ENCODE results near the gene PPIL6.
A peak's percentile ranks its signal among the peaks of the same experiment; 100 is the strongest.

PPIL6 gene

DNA sequence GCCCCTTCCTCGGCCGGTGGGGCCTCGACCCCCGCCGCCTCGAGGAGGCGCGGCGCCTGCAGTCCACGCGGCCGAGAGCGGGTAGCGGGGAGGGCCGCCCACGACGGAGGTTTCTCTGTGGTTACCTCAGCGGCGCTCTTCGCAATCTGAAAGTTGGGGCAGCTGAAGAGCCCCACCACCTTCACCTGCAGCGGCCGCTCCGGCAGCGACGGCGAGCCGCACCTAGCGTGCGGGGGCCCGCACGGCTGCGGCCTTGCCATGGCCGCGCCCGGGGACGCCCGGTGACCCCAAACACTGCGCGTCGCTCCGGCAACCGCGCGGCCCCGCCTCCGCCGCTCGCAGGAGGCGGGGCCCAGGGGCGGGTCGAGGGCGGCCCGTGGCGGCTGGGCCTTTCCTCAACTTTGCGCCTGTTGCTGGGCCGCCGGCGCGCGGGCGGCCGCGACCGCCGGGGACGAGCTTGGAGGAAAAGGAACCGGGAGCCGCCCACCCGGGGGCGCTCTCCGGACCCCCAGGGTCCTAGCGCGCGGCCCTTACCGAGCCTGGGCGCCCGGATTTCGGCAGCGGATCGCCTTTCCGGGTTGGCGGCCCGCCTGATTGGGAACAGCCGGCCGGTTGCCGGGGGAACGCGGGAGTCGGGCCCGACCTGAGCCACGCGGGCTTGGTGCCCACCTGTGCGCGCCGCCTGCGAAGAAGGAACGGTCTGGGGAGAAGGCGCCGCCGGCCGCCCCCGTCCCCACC, at the start of gene PPIL6, which contains the start of gene SMPD2:
PPIL6 (minus strand) TSS at position 298 of the 738 bp plus-strand sequence; CDS start at position 260, 38 bp downstream.
SMPD2 (plus strand) TSS at position 394 of the 738 bp plus-strand sequence. CDS start 398 bp downstream, outside the sequence.
- H3K9me3 ChIP-seq (ENCODE audit: control insufficient read depth, insufficient read depth, low read length), result no peaks in the 10 kb centered on the region
- peak within 1 kb of the TSS; percentile 69 for H3K9ac ChIP-seq (ENCODE audit: low read depth, low read length)
- no peaks in the 10 kb centered on the region; the same call in 1 of the 2 replicates for H3K36me3 ChIP-seq (ENCODE audit: insufficient read depth, low read length)
- H3K4me1 ChIP-seq (ENCODE audit: insufficient read depth, low read length), result peaks cover 5% of the 10 kb centered on the region; the same call in 1 of the 2 replicates

DNA sequence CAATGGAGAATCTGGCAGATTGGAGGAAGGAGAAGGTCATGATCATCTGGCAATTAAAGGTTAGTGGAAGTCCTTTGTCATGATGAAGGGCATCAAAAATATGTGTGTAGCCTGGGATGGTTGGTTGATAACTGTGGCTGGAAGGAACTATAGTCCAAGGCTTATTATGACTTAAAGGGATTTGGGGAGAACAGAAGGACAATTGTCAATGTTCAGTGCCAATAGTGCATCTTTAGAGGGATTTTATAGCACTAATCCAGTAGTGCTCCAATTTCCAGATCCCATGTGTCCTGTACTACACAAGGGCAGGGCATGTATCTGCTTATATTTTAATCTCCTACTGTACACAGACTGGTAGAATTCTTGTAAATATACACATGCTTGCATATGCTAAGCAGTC, 47.6 kb upstream of the PPIL6 start:
- no peaks in the 10 kb centered on the region for H3K9me3 ChIP-seq (ENCODE audit: control insufficient read depth, insufficient read depth, low read length)
- H3K9ac ChIP-seq (ENCODE audit: low read depth, low read length), result no peak overlapping the region
- H3K4me1 ChIP-seq (ENCODE audit: insufficient read depth, low read length), result peaks cover 22% of the 10 kb centered on the region
- H3K36me3 ChIP-seq (ENCODE audit: insufficient read depth, low read length), result no peaks in the 10 kb centered on the region

DNA sequence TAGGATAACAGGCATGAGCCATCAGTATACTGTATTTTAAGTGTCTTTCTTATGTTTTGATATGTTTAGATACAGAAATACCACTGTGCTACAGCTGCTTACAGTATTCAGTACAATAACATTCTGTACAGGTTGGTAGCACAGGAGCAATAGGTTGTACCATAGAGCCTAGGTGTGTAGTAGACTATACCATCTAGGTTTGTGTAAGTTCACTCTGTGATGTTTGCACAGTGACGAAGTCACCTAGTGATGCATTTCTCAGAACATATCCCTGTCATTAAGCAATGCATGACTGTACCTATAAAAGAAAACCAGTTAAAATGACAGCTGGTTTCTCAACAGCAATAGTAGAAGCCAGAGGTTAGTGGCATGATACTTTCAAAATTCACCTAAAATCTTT, 45.6 kb upstream of the PPIL6 start:
- H3K36me3 ChIP-seq (ENCODE audit: insufficient read depth, low read length), result peaks cover 10% of the 10 kb centered on the region
- peaks cover 13% of the 10 kb centered on the region for H3K4me1 ChIP-seq (ENCODE audit: insufficient read depth, low read length)
- H3K9ac ChIP-seq (ENCODE audit: low read depth, low read length), result no peak overlapping the region
- no peaks in the 10 kb centered on the region for H3K9me3 ChIP-seq (ENCODE audit: control insufficient read depth, insufficient read depth, low read length)

DNA sequence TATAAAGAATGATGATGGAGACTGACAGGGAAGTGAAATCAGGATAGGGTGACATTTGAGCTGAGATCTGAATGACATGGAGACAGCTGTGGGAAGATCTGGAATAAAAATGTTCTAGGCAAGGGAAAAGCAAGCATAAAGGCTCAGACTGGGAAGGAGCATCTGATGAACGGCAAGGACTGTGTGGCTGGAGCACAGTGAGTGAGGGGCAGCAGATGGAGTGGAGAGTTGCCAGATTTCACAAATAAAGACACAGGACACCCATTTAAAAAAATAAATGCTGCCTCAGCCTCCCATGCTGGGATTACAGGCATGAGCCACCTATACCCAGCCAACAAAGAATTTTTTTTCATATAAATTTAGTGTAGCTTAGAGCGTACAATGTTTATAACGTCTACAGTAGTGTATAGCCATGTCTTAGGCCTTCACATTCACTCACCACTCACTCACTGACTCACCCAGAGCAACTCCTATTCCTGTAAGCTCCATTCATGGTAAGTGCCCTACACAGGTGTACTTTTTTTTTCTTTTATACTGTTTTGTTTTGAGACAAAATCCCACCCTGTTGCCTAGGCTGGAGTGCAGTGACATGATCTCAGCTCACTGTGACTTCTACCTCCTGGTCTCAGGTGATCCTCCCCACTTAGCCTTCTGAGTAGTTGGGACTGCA, 45.0 kb upstream of the PPIL6 start:
- Histone ChIP-seq H3K4me1 (ENCODE audit: insufficient read depth, low read length) (peaks cover 16% of the 10 kb centered on the region; the same call in 1 of the 2 replicates), H3K9ac (ENCODE audit: low read depth, low read length) (no peak overlapping the region), H3K9me3 (ENCODE audit: control insufficient read depth, insufficient read depth, low read length) (no peaks in the 10 kb centered on the region)

DNA sequence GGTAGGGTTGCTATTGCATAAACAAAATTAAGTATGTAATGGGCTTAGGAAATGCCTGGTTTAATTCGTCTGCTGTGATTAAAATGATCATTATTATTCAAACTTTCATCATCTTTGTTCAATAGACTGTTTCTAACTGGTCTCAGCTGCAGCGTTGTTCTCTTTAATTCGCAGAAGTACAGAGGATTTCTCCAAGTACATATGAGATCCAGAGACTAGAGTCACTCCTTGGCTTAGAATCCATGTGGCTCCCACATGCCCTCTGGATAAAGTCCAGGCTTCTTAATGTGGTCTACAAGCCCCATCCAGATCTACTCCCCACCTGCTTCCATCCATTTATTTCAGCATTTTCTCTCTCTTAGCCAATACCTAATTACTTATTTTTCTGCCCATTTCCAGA, 43.7 kb upstream of the PPIL6 start:
- Histone ChIP-seq H3K36me3 (ENCODE audit: insufficient read depth, low read length) (peaks cover 17% of the 10 kb centered on the region), H3K4me1 (ENCODE audit: insufficient read depth, low read length) (peaks cover 18% of the 10 kb centered on the region), H3K9me3 (ENCODE audit: control insufficient read depth, insufficient read depth, low read length) (no peaks in the 10 kb centered on the region), H3K9ac (ENCODE audit: low read depth, low read length) (peak overlapping the region; percentile 77)

More for the DNA sequence above, 45.0 kb upstream of the PPIL6 start:
- peaks cover 16% of the 10 kb centered on the region for H3K36me3 ChIP-seq (ENCODE audit: insufficient read depth, low read length)

DNA sequence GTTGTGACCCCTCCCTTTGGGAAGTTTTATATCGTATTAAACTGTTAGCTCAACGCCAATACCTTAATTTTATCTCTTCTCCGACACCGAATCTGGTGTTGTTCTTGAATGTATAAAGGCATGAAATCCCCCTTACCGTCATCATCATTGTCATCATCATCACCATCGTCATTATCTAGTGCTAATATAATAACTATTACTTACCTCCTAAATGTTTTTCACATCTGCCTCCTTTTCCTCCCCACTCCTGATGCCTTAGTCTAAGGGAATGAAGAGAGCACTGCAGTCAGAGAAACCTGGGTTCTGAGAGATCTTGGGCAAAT, 43.3 kb upstream of the PPIL6 start:
- H3K9me3 ChIP-seq (ENCODE audit: control insufficient read depth, insufficient read depth, low read length), result no peaks in the 10 kb centered on the region
- H3K9ac ChIP-seq (ENCODE audit: low read depth, low read length), result peak overlapping the region; percentile 77
- H3K36me3 ChIP-seq (ENCODE audit: insufficient read depth, low read length), result peaks cover 17% of the 10 kb centered on the region
- peaks cover 19% of the 10 kb centered on the region for H3K4me1 ChIP-seq (ENCODE audit: insufficient read depth, low read length)

DNA sequence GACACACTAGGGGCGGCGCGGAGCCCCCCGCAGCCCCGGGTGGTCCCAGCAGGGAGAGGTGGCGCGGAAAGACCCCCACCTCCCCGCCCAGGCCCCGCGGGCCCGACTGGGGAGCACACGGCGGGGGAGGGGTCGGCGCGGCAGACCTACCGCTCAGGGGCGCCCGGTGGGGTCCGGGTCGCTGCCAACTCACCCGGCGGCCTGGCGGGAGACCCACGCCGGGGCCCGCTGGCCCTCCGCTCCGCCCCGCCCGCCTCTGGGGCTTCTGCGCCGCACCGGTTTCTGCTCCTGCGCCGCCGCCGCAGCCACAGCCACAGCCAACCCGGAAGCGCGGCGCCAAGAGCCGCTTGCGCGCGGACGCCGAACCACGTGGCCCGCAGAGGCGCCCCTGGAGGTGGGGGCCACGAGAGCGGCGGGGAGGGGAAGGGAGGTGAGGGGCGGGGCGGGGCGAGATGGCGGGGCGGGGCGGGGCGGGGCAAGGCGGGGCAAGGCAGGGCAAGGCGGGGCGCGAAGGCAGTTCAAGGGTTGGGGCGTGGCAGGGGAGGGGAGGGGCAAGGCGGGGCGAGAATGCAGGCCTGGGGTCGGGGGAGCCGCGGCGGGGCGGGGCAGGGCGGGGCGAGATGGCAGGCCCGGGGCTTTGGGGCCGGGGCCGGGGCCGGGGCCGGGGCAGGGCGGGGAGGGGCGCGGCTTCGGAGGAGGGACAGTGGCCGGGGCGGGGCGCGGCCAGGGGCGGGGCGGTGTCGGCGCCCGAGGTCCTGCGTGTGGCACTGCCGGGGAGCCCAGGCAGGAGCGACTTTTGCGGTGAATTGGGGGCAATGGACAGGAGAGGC, 42.7 kb upstream of the PPIL6 start, which contains the start of gene ZBTB24:
ZBTB24 (minus strand) TSS at position 315 of the 830 bp plus-strand sequence. CDS start 1,193 bp downstream, outside the sequence.
- H3K36me3 ChIP-seq (ENCODE audit: insufficient read depth, low read length), result peaks cover 17% of the 10 kb centered on the region
- H3K9me3 ChIP-seq (ENCODE audit: control insufficient read depth, insufficient read depth, low read length), result no peaks in the 10 kb centered on the region
- peaks cover 24% of the 10 kb centered on the region for H3K4me1 ChIP-seq (ENCODE audit: insufficient read depth, low read length)
- H3K9ac ChIP-seq (ENCODE audit: low read depth, low read length), result peak within 1 kb of the TSS; percentile 99

DNA sequence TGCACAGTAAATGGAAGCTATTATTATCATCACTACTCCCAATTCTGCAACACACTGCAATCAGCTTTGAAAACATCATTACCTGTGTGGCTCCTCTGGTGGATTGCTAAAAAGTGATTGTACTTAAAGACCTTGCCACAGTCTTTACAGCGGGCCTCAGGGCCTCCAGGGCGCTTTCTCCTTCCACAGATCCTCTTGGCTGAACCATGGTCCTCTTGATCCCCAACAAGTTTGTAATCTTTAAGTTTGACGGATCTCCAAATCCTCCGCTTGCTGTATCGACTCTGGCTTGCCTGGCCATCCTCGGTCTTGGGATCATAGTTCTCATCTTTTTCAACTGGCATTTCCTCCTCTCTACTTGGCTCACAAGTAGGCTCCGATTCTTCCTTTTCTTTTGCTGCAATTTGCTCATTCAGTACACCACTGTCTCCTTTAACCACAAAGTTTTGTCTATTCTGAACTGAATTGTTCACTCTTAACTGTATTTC, 40.6 kb upstream of the PPIL6 start:
- Histone ChIP-seq H3K4me1 (ENCODE audit: insufficient read depth, low read length) (peaks cover 31% of the 10 kb centered on the region), H3K9ac (ENCODE audit: low read depth, low read length) (no peak overlapping the region), H3K36me3 (ENCODE audit: insufficient read depth, low read length) (peaks cover 17% of the 10 kb centered on the region), H3K9me3 (ENCODE audit: control insufficient read depth, insufficient read depth, low read length) (no peaks in the 10 kb centered on the region)

DNA sequence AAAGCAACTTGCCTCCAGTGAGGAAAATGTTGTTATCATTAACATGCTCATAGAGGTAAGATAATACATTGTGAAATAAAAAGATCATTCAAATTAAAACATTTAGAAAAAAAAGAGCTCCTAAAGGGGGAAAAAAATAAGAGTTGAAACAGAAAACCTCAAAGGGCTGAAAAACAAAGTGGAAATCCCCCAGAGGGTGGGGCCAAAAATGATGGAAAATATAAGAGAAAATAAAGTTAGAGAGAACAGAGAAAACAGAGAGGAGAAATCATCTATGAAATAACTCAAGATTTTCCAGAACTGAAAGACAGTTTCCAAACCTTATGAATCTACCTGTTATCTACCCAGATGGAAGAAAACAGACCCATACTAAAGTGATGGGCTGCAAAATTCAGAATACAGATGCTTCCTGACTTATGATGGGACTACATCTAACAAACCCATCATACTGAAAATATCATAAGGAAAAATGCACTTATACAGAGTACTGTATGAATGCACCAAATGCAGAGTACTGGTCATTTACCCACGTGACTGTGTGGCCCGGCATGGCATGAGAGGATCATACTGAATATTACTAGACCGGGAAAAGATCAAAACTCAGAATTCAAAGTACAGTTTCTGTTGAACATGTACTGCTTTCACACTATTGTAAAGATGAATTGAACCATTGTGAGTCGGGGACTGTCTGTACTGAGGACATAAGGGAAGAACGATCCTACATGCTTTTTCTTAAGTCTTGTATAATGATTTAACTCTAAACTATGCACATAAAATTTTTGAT, 38.6 kb upstream of the PPIL6 start:
- Histone ChIP-seq H3K4me1 (ENCODE audit: insufficient read depth, low read length) (peaks cover 24% of the 10 kb centered on the region), H3K9me3 (ENCODE audit: control insufficient read depth, insufficient read depth, low read length) (no peaks in the 10 kb centered on the region), H3K9ac (ENCODE audit: low read depth, low read length) (no peak overlapping the region; the same call in 1 of the 2 replicates), H3K36me3 (ENCODE audit: insufficient read depth, low read length) (peaks cover 25% of the 10 kb centered on the region)

DNA sequence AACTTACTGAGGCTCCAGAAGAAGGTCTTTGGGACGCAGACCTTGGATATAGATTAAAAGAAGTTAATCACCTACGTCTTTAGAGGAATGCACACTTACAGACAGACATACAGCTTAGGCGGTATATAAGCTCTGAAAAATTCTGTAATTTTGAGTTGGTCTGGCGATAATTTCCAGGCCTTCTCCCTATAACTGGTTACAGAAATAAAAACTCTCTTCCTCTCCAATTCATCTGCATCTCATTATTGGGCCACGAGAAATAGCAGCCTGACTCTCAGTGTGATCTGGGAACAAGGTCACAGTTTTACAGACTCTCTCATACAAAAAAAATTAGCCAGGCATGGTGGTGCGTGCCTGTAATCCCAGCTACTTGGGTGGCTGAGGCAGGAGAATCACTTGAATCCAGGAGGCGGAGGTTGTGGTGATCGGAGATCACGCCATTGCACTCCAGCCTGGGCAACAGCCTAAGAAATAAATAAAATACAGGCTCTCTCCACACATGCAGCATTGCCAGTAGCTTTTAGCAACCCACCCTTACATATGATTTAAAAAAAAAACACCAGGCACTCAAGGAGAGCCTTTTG, 37.9 kb upstream of the PPIL6 start:
- Histone ChIP-seq H3K4me1 (ENCODE audit: insufficient read depth, low read length) (peaks cover 24% of the 10 kb centered on the region), H3K9me3 (ENCODE audit: control insufficient read depth, insufficient read depth, low read length) (no peaks in the 10 kb centered on the region), H3K36me3 (ENCODE audit: insufficient read depth, low read length) (peaks cover 28% of the 10 kb centered on the region), H3K9ac (ENCODE audit: low read depth, low read length) (no peak overlapping the region; the same call in 1 of the 2 replicates)

DNA sequence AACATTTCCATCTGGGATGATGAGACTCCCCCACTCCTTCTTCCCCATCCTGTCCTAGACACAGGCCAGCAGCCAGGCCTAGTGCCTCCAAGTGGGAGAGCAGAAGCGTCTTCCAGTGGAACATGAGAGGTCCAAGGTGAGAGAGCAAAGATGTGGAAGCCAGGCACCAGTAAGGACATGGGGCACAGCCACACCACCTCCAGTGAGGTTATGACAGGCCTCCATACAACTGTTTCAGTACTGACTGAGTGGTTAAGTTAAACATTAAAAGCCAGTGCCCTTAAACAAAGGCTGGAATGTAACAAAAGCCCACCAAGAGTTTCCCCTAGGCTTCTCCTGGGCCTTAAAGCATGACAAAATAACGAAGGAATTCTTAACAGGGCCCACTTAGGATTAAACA, 37.3 kb upstream of the PPIL6 start:
- no peak overlapping the region; the same call in 1 of the 2 replicates for H3K9ac ChIP-seq (ENCODE audit: low read depth, low read length)
- peaks cover 24% of the 10 kb centered on the region for H3K4me1 ChIP-seq (ENCODE audit: insufficient read depth, low read length)

DNA sequence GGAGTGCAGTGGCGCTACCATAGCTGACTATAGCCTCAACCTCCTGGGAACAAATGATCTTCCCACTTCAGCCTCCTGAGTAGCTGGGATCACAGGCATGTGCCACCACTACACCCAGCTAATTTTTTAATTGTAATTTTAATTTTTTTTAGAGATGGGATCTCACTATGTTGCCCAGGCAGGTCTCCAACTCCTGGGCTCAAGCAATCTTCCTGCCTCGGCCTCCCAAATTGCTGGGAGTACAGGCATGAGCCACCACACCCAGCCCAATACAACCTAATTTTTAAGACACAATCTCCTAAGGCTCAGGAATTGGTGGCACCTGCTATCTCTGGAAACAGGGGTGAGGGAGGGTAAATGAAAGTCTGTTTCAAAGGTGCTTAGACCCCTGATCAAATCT, 36.8 kb upstream of the PPIL6 start:
- Histone ChIP-seq H3K36me3 (ENCODE audit: insufficient read depth, low read length) (peaks cover 33% of the 10 kb centered on the region), H3K9me3 (ENCODE audit: control insufficient read depth, insufficient read depth, low read length) (no peaks in the 10 kb centered on the region), H3K4me1 (ENCODE audit: insufficient read depth, low read length) (peaks cover 24% of the 10 kb centered on the region), H3K9ac (ENCODE audit: low read depth, low read length) (no peak overlapping the region)

More for the DNA sequence above, 37.3 kb upstream of the PPIL6 start:
- peaks cover 33% of the 10 kb centered on the region for H3K36me3 ChIP-seq (ENCODE audit: insufficient read depth, low read length)
- H3K9me3 ChIP-seq (ENCODE audit: control insufficient read depth, insufficient read depth, low read length), result no peaks in the 10 kb centered on the region

DNA sequence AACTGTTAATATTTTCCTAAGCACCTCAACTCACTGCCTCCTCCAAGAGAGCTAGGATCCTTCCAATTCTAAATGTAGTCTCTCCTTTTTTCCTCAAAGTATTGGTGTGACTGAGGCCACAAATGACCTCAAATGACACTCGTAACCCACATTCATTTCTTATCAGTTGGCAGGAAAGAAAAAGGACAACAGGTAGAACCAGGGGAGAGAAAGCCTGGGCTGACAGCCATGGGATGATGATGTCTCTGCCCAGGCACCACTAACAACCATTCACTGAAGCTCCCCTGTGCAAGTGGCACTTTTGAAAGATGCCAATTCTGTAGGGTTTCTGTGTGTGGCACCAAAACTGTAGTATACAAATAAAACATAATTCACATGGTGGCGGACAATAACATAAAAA, 35.2 kb upstream of the PPIL6 start:
- Histone ChIP-seq H3K9ac (ENCODE audit: low read depth, low read length) (no peak overlapping the region), H3K9me3 (ENCODE audit: control insufficient read depth, insufficient read depth, low read length) (no peaks in the 10 kb centered on the region), H3K36me3 (ENCODE audit: insufficient read depth, low read length) (peaks cover 19% of the 10 kb centered on the region), H3K4me1 (ENCODE audit: insufficient read depth, low read length) (peaks cover 17% of the 10 kb centered on the region)

Data from ES-I3 (cell line).